DMS153 (cell line): Measurements from ENCODE around the gene PRKACG.
A peak's percentile ranks its signal among the peaks of the same experiment; 100 is the strongest.
"Not testable (repeated sequence)": the region's sequence is repeated elsewhere in the genome, so short reads cannot be mapped to it uniquely, and the experiment has no call there.

Source experiments
- DNase-seq: peaks from one replicate; lab custom pipeline; 2025; lab: John Stamatoyannopoulos, UW

The PRKACG gene

DNA sequence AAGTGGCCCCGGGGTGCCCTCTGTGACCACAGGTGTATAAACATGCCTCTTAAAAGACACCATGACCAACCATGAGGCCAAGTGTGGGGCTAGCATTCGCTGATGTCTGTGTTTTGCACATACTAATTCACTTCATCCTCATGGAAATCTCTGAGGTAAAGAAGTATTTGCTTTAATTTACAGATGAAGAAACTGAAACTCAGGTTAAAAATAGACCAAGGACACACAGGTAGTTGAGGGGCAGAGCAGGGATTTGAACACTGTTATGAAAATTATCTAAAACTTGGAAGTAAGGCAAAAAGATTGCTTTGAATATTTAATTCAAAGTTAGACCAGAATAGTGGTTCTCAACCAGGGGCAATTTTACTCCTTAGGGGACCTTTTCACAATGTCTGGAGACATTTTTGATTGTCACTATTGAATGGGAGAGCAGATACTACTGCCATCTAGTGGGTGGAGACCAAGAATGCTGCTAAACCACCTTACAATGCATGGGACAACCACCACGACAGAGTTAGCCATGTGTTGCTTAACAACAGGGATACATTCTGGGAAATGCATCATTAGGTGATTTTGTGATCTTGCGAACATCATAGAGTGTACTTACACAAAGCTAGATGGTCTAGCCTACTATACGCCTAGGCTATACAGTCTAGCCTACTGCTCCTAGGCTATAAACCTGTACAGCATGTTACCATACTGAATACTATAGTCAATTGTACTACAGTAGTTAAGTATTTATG is 13.6 kb upstream of the PRKACG start:
- DNase-seq = peak; percentile 67

DNA sequence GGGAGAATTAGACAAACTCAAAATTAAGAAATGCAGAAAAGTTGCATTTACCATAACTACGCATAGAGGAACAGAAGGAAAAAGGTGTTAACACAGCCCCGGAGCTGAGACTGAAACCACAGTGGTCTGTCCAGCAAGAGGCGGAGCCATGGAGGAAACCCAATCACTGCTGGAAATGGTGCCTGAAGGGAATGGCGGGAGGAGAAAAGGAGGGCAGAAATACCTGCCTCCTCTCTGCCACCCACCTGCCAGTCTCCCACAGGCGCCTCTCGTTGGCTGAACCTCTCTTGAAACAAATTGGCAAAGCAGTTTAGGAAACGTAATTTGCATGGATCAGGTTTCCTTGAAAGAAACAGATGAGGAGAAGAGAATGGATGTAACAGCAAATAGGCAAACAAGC is 9.7 kb upstream of the PRKACG start:
- DNase-seq = peak; percentile 18

DNA sequence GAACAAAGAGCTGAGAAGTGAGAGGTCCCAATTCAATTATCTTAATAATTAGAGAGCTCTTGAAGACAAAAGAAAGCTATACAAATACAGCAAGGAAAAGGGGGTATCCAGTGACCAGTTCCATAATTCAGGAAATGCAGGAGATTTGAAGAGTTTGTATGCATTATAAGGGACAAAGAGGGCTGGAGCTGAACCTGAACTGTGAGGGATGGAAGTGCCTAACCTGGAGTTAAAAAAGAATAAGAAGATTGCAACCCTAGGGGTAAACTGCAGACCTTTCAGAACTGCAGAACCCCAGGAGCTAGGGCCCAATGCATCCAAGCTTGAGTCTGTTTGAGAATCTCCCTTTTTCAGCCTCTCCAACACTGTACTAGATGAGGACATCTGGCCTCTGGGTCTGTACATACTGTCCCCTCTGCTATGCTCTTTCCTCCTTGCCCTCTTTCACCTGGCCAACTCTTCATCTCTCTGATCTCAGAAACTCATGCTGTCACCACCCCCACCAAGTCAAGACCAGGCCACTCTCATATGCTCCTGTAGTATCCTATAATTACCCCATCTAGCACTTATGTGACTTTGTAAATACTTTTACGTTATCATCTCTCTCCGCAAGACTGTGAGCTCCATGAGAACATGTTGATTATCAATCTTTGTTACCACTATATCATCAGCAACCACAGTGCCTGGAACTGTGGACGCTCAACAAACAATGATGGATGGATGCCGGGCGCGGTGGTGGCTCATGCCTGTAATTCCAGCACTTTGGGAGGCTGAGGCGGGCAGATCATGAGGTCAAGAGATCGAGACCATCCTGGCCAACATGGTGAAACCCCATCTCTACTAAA is 6.6 kb upstream of the PRKACG start:
- DNase-seq = no peak

DNA sequence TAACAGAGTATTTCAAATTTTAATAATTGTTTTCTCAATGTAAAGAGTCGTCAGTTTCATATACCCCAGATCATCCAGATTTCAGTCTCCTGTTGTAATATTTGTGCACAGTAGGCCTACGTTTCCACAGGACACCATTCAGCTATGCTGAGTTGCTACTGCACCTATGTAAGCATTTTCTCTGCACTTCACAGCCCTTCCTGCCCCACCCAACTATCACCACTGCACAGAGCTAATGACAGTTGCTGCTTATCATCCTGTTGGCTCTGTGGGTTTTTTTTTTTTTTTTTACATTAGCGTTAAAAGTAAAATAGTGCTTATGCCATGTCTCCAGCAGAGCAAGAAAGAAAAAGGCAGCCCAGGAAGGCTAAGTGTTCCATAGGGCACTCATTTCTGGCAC is 5.9 kb upstream of the PRKACG start:
- DNase-seq = peak; percentile 35

DNA sequence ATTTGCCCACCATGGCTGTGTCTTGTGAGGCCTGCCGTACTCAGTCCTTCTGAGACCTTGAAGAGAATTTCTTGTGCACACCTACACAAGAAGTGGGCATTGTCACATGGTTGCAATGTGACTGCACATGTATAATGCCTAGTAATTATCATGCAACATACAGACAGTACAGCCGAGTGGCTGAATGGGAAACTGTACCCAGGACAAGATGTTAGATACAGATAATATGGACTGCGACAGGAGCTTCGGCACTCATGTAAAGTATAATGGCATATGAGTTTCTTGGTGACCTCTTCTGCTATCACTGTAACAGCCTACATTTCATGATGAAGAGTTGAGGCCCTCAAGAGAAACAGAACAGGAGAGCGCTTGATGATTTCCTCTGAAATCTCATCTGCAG is 4.8 kb upstream of the PRKACG start:
- peak; percentile 14 for DNase-seq

DNA sequence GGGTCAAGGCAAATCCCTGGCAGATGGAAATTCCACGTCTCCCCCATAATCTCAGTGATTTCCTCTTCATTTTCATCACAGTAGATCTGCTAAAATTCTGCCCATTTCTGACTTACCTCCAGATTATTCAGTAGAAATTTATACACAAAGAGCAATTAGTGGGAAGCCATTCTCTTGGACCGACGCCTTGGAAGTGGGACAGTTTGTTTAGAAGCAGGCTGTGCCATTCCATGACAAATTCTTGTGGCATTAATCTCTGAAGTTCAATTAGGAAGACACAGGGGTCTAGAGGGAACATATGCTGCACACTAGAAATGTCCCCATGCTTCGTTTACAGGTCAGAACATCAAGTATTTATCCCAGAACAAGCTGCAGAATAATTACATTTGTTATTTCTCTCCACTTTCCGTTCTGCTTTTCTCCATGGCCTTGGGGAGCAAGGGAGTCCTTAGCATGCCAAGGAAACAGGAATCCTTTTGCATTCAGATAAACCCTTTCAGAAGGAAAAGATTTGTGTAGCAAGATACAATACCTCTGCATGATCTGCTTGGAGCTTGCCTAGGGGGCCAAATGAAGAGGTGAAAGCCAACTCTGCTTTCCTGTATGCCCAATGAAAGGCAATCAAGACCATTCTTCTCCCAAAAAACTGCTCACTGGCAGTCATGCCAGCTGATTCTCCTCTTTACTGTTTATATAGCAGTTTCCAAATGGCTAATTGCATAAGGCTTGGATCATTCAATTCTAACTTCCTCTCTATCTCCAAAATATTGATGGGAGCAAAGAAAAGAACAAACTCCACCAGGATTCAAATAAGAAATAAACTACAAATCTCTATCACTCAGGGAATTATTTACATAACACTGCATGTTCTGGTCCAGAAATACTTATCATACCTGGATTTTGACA is 2.5 kb upstream of the PRKACG start:
- no peak for DNase-seq

DNA sequence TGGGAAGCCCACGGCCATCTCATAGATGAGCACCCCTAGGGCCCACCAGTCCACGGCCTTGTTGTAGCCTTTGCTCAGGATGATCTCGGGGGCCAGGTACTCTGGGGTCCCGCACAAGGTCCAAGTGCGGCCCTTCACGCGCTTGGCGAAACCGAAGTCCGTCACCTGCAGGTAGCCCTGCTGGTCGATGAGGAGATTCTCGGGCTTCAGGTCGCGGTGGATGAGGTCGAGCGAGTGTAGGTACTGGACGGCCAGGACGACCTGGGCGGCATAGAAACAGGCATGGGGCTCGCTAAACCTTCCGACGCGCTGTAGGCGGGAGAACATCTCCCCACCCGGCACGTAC is 558 bp downstream of the PRKACG start:
- no peak for DNase-seq

DNA sequence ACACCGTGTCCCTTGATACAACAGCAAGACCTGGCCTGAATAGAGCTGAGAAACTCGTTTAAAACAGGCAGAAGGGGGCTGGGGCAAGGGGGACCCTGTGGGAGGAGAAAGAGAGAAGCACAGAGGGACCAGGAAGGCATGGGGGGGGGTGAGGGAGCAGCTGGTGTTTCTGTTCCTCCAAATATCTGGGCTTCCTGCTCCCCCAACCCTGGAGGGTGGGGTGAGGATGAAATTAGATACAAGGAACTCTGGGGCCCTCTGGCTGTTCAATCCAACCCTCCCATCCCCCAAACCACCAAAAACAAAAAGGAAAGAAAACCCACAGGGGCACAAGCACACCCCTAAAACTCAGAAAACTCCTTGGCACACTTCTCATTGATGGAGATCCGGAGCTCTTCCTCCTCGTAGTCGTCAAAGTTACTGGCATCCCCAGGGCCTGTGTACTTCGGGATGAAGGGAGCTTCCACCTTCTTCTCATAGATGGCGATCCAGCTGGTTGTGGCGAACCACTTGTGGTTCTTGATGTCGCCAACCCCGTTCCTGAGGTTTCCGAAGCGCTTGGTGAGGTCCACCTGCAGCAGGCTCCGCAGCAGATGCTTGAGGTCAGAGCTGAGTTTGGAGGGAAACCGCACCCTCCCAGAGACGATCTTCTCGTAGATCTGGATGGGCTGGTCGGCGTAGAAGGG is 1.1 kb downstream of the PRKACG start:
- no peak for DNase-seq

DNA sequence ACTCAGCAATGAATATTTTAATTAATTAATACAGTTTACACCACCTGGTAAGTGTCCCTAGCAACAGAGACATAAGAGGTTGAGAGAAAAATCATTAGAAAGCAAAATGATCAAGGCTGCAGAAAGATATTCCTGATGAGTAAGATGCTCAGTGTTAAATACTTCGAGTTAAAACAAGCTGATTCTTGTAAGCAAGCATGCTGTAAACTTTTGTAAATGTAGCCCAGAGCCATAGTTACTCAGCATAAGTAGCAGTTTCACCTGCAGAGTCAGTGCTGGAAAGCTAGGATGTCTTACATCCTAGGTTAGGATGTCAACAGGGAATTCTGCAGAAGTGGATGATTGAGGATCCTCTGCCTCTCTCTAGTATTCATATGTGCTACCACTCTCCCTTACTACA is 4.2 kb downstream of the PRKACG start:
- no peak for DNase-seq

DNA sequence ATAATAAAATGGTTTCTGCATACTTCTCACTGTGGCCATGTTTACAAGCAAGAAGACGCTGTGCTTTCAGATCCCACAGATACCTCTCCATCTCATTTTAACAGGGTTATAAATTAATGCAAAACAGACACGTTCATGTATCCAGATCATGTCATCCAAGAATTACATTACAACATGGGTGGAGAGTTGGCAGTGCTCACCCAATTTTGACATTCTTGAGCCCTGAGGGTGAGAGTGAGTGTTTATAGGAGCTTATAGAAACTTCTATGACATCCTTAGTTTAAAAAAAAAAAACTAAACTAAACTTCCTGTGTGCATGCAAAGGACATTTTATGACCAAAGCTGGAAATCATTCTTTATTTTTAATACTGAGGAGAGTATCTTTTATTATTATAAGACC is 9.1 kb downstream of the PRKACG start:
- DNase-seq = no peak

DNA sequence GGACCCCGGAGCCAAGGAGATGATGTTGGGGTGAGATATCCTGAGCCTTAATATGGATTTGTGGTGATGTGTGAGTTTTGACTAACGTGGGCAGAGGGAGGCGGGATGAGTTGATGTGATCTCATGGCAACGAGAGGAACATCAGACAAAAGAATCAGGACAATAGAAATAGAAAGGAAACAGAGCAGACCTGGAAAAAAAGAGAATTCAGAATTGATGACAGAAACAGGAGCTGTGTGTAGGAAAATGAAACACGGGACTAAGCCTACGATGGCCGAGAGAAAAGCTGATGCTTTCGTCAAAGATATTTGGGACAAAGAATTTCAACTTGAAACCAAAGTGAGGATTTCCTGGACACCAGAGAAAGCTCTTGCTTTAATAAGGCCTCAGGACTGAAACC is 10.9 kb downstream of the PRKACG start:
- no peak for DNase-seq

DNA sequence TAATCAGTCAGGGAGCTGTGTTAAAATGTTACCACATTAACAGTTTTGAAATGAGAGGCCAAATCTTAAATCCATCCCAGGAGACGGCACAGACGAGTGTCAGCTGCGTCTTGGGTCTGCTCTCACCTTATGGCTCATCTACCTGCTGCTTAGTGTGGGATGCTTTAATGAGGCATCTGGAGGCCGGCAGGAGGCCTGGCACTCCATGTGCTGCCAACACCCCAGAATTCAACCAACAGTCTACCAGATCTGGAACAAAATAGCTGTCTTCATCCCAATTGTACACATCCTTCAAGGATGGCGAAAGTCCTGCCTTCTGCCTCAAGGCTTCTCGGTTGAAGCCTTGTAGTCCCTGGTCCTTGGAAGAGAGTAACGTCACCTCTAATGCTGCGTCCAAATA is 12.0 kb downstream of the PRKACG start:
- no peak for DNase-seq

DNA sequence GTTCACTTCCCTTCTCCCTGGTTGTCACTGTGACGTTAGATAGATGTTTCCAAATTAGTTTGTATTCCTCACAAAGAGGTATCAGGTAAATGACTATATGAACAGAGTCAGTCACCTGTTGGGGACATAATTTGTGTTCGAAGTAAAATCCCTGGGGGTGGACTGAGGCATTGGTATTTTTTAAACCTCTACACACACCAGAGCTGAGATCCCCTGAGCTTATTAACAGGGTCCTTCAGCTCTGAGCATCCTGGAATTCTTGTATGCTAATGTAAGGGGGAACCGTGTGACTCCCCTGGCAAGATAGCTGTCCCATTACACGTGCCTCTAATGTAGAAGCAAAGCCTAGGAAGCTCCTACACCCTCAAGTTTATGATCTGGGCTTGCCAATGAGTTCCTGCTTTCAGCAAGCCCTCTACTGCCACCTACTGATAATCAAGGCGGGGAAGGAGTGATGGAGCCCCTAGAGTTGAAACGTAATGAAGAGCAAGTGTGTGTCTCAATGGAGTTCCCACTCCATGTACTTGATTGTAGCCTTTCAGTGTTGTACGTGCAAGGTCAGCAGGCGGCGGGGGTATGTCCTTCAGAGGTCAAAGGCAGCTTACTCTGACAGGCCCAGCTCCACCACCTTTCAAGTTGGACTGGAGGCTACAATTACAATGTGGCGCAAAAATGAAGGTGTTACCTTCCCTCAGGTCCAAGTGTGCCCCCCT is 14.4 kb downstream of the PRKACG start:
- DNase-seq = peak; percentile 51

DNA sequence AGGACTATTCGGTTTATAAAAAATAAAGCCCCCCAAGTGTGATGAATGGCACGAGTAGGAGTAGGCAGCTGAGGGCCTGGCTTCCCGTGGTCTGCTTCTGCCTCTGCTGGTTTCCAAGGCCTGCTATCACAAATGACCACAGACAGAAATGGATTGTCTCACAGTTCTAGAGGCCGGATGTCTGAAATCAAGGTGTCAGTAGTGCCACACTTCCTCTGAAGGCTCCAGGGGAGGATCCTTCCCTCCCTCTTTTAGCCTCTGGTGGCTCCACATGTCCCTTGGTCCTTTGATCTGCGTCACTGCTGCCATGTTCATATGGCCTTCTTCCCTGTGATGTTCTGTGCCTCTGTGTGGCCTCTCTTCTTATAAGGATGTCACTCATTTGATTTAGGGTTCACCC is 15.1 kb downstream of the PRKACG start:
- DNase-seq = no peak

DNA sequence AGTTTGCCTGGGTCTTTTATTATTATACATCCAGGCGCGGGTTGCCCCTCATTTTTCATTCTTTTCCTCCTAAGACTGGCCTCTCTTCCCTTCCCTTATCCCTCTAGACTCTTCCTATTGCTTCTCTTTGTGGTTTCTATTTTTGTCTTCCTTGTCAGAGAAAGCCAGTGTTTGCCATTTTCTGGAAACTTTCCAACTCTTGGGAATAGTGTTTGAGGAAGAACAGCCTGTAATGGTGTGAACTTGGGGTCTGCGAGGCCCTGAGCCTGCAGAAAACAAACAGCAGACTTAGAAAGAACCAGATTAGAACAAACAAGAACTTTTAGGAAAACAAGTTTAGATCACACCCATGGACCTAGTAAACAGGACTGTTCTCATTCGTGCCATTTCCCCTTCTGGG is 15.5 kb downstream of the PRKACG start:
- no peak for DNase-seq

DNA sequence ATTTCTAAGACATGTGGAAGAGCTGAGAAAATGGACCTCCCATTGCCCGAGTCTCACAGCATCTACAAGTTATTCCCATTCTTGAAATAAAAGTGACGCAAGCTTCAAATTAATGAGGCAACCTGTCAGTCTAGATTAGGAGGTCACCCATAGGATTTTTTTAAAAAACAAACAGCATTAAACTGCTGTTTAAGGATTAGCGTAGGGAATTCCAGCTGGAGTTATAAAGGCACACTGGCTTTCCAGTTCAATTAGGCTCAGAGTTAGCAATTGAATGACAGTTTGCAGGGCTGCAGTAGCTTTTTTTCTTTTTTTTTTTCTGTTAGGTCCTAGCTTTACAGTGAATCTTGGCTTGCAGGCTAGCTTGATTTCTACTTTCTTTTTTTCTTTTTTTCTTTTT is 16.2 kb downstream of the PRKACG start:
- no peak for DNase-seq

DNA sequence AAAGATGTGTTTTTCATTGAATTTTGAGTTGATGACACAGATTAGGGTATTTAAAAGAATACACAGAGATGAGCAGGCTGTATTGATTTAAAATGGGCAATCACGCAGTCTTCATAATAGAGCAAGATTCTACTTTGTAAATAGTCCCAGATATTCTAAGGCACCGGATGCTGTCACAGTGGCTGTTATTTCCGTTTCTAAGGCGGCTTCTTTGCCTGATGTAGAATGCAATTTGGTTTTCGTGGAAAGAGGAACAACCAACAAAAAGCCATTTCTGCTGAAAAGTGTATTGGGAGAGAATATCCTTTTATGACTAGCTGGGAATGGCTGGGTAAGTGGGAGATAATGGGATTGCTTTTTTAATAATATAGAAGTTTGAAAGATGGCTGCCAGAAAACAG is 17.5 kb downstream of the PRKACG start:
- DNase-seq = no peak

DNA sequence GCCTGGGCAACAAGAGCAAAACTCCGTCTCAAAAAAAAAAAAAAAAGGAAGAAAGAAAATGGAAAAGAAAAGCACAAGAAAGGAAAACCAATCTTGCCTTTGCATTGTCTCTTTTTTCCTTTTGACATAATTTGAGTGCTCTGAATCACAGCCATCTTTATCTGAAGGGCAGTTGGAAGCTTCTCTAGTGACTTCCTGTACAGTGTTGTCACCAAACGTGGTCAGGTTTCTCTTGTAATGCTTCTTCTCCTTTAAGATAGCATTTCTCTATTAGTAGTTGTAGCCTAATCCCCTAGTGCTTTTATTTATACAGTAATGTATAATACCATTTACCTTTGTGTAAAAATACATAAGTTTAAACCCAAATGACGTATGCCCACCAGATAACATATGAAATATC is 18.1 kb downstream of the PRKACG start:
- DNase-seq = no peak

DNA sequence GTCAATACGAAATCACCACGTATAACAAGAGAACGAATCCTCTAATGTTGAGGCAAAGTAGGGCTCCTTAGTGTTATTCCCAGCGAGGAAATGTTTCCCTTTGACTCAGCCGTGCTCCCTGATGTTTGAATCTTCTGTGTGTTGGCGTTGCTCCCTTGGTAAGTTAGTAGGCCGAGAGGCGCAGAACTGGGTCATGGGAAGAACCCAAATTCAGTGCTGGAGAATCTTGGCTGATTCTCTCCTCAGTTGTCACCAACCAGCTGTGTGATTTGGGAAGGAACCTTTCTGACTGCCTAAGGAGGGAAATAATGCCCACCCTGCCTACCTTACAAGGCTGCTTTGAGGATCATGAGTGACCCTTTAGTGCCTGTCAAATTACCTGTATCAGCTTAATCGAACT is 22.5 kb downstream of the PRKACG start:
- no peak for DNase-seq

DNA sequence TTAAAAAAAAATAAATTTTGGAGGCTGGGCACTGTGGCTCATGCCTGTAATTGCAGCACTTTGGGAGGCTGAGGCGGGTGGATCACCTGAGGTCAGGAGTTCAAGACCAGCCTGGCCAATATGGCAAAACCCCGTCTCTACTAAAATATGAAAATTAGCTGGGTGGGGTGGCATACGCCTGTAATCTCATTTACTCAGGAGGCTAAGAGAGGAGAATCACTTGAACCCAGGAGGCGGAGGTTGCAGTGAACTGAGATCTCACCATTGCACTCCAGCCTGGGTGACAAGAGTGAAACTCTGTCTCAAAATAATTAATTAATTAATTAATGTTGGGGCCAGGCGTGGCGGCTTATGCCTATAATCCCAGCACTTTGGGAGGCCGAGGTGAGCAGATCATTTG is 27.0 kb downstream of the PRKACG start:
- not testable (repeated sequence) for DNase-seq
